ENCODE measurements around the gene FHIT. TPM values are rescaled to one million over a fixed set of nuclear protein-coding genes. Genes with fewer than 3 reads are reported as not detected.
"Not testable (repeated sequence)": the region's sequence is repeated elsewhere in the genome, so short reads cannot be mapped to it uniquely, and the experiment has no call there.

The FHIT gene
- total RNA-seq, 1 donor from 2014 or later = 11.5 TPM

DNA sequence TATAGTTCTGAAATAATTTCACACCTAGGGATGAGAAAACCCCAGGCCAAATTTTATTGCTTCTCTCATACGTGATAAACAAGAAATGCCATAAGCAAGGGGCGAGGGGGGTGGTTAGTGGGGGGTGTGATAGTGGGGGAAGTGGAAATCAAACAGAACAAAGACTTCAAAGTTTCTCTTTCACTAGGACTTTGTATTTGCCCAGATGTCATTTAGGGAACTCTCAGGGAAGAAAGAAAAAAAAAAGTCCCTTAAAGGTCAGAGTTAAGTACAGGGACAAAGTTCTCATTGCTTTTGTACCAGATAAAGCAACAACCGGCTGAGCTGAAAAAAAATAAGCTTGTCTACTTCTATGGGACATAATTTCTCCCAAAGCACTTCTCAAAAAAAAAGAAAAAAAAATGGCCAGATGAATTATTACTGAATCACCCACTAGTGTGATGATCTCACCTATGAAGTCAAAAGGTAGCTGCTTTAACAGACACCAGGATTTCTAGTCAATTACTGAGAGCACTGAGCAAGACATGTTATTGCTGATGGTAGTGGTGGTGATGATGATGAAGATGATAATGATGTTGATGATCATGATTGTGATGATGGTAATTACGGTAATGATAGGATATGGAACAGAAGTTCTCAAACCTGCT is 56.2 kb downstream of the FHIT start:
- Histone ChIP-seq H3K4me3 (ENCODE audit: low read depth, low read length) (no peak overlapping the region), H3K36me3 (ENCODE audit: control insufficient read depth, insufficient read depth, low read length) (no peaks in the 10 kb centered on the region), H3K27me3 (ENCODE audit: control insufficient read depth, insufficient read depth, low read length) (no peaks in the 10 kb centered on the region)
- no peak for TF ChIP-seq CTCF (IDR thresholded peaks at IDR 0.05; ENCODE audit: insufficient read depth, low read length, poor library complexity, severe bottlenecking)
- no peak for DNase-seq (ENCODE audit: low read depth)

DNA sequence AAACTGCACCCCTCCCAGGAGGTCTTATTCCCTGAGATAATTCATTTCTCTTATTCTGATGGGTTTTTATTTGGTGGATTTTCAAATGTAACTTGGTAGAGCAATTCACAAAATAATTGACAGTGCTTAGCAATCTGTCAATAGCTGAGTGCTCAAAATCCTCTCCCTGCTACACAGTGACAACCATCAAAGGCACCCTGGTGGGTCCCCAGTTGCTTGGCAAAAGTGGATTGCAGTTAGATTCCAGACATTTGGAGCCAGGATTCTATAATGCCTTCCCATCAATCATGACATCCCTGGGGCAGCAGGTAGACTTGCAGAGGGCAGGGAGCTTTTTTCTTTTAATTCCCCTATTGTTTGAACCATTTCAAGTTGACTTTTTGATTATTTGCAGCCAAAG is 59.0 kb downstream of the FHIT start:
- Histone ChIP-seq H3K27me3 (ENCODE audit: control insufficient read depth, insufficient read depth, low read length) (no peaks in the 10 kb centered on the region), H3K4me3 (ENCODE audit: low read depth, low read length) (no peak overlapping the region), H3K36me3 (ENCODE audit: control insufficient read depth, insufficient read depth, low read length) (no peaks in the 10 kb centered on the region)
- no peak for TF ChIP-seq CTCF (IDR thresholded peaks at IDR 0.05; ENCODE audit: insufficient read depth, low read length, poor library complexity, severe bottlenecking)
- DNase-seq (ENCODE audit: low read depth) = no peak

DNA sequence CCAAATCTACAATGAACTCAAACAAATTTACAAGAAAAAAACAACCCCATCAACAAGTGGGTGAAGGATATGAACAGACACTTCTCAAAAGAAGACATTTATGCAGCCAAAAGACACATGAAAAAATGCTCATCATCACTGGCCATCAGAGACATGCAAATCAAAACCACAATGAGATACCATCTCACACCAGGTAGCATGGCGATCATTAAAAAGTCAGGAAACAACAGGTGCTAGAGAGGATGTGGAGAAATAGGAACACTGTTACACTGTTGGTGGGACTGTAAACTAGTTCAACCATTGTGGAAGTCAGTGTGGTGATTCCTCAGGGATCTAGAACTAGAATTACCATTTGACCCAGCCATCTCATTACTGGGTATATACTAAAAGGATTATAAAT is 61.0 kb downstream of the FHIT start:
- H3K27me3 ChIP-seq (ENCODE audit: control insufficient read depth, insufficient read depth, low read length); H3K4me3 ChIP-seq (ENCODE audit: low read depth, low read length); H3K36me3 ChIP-seq (ENCODE audit: control insufficient read depth, insufficient read depth, low read length); DNase-seq (ENCODE audit: low read depth): not testable (repeated sequence)

GRCh38 chr3:61186030-61186429 is 65.2 kb downstream of the FHIT start:
- Histone ChIP-seq H3K4me3 (ENCODE audit: low read depth, low read length) (no peak overlapping the region), H3K36me3 (ENCODE audit: control insufficient read depth, insufficient read depth, low read length) (no peaks in the 10 kb centered on the region), H3K27me3 (ENCODE audit: control insufficient read depth, insufficient read depth, low read length) (no peaks in the 10 kb centered on the region)
- no peak for TF ChIP-seq CTCF (IDR thresholded peaks at IDR 0.05; ENCODE audit: insufficient read depth, low read length, poor library complexity, severe bottlenecking)
- DNase-seq (ENCODE audit: low read depth) = no peak

- no peaks in the 10 kb centered on the region for H3K27me3 ChIP-seq (ENCODE audit: control insufficient read depth, insufficient read depth, low read length)
- no peak for DNase-seq (ENCODE audit: low read depth)
- TF ChIP-seq CTCF (IDR thresholded peaks at IDR 0.05; ENCODE audit: insufficient read depth, low read length, poor library complexity, severe bottlenecking) = no peak
These were observed 66.3 kb downstream of the FHIT start for GRCh38 chr3:61184956-61185355.

GRCh38 chr3:61182662-61183061 is 68.6 kb downstream of the FHIT start:
- no peak overlapping the region for H3K4me3 ChIP-seq (ENCODE audit: low read depth, low read length)
- H3K27me3 ChIP-seq (ENCODE audit: control insufficient read depth, insufficient read depth, low read length) = no peaks in the 10 kb centered on the region
- DNase-seq (ENCODE audit: low read depth) = no peak
- TF ChIP-seq CTCF (IDR thresholded peaks at IDR 0.05; ENCODE audit: insufficient read depth, low read length, poor library complexity, severe bottlenecking) = no peak
- H3K36me3 ChIP-seq (ENCODE audit: control insufficient read depth, insufficient read depth, low read length) = no peaks in the 10 kb centered on the region

More at GRCh38 chr3:61184956-61185355, 66.3 kb downstream of the FHIT start:
- H3K36me3 ChIP-seq (ENCODE audit: control insufficient read depth, insufficient read depth, low read length) = no peaks in the 10 kb centered on the region
- no peak overlapping the region for H3K4me3 ChIP-seq (ENCODE audit: low read depth, low read length)

All from kidney epithelial cell (primary cell).